GM21723 (cell line): Measurements from ENCODE around the gene ACOT11.
"Not testable (repeated sequence)": the region's sequence is repeated elsewhere in the genome, so short reads cannot be mapped to it uniquely, and the experiment has no call there.

Source experiments
- ATAC-seq: cut with Tn5 transposase; IDR thresholded peaks from one replicate; pipeline ENCODE4 v1.9.1; 2021; ENCODE audit warnings: mild to moderate bottlenecking, moderate library complexity; ENCODE audit not compliant: unreplicated experiment

ACOT11 gene

DNA sequence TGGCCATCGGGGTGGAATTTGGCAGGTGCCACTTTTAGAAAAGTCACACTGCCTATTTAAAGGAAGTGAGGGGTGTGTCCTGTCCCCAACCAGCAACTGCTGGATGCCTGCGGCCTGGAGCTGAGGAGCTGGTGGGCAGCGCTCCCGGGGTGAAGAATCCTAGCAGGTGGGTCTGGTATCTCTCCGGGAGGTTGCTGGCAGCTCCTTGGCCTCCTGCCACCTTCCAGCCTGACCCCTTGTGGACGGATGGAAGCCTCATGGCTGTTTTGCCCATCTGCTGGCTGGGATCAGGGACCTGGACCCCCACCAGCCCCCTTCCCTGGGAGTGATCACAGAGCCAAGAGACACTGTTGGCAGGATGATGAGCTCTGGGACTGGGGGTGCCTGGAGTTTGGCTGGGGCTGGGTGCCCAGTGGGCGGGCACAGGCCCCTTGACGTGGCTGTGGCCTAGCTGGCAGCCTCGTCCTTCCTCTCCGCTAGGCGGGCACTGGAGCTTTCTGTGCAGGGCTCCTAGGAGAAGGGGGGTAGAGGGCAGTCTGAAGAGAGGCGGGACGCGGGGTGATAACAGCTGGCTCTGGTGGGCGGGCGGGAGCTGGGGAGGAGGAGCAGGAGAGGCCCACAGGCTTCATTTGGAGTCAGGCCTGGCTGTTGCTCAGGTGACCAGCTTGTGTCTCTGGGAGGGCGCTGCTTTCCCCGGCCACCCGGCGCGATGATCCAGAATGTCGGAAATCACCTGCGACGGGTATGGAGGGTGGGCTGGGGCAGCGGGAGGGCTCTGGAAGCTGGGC is at the start of gene ACOT11:
TSS of gene ACOT11 (plus strand) at position 628 of the 788 bp plus-strand sequence. CDS start at position 710, 82 bp downstream.
- no peak for ATAC-seq

DNA sequence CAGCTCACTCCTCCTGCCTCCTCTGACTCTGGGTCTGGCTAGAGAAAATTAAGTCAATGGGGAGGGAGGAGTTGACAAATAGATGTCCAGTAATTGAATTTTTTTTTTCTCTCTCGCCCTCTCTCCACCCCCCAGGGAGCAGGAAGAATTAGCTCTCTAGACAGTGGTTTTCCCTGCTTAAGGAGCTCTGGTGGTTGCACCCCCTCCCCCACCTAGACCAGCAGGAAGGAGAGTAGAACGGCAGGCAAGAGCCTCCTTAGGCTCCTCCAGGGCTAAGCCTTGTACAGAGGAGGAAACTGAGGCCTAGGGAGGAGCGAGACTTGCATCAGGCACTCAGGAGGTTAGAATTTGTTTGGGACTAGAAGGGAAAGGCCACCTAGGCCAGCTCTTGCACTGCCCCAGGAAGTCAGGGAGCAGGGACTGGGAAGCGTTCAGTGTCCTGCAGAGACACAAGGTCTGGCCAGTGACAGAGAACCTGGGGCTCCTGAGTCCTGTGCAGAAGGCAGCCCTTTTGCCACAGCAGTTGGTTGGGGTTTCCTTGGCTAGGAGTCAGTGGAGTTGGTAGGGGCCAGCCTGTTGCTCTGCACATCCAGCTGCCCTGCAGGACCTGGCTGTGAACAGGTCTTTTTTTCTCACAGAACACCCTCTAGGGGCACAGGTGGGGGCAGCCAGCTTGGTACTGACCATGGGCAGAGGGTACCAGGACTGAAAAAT is 49.5 kb upstream of the ACOT11 start:
- no peak for ATAC-seq

GRCh38 chr1:54499097-54499359 is 49.0 kb upstream of the ACOT11 start:
- ATAC-seq = no peak

- ATAC-seq = no peak
These were observed 48.5 kb upstream of the ACOT11 start for GRCh38 chr1:54499360-54500106.

- ATAC-seq = no peak
These were observed 48.0 kb upstream of the ACOT11 start for GRCh38 chr1:54500107-54500431.

DNA sequence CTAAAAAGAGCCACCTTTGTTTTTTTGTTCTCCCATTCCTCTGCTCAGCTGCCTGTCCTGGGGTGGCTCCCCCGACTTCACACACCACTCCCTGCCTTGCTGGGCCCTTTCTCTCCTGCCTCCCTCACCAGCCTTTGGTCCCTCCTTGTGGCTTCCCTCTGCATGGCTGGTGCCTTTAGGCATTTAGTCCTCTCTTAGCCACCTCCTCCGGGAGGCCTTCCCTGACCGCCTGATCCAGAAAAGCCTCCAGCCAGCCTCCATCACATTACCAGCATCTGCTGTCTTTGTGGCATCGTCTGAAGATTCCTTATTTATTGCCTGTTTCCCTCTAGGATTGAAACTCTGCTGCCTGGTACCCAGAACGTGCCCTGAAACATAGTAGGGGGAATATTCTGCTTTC is 46.2 kb upstream of the ACOT11 start:
- ATAC-seq = no peak

- no peak for ATAC-seq
These were observed 45.7 kb upstream of the ACOT11 start for GRCh38 chr1:54502342-54502741.

DNA sequence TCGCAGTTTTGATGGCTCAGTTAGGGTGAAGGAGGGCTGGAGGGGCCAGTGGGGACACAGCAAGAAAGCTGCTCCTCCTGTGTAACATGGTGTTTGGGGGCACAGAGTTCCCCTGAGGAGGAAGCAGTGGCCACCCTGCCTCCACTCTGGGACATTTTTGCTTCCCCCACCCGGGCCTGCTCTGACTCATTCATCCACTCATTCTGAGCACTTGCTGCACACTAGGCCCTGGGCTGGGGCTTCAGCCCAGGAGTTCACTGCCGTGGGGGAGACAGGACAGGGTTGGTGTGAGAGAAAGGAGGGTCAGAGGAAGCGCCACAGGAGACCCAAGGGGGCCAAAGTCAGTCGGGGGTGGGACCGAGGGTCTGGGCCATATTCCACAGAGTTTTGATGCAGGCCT is 41.4 kb upstream of the ACOT11 start:
- ATAC-seq = no peak

DNA sequence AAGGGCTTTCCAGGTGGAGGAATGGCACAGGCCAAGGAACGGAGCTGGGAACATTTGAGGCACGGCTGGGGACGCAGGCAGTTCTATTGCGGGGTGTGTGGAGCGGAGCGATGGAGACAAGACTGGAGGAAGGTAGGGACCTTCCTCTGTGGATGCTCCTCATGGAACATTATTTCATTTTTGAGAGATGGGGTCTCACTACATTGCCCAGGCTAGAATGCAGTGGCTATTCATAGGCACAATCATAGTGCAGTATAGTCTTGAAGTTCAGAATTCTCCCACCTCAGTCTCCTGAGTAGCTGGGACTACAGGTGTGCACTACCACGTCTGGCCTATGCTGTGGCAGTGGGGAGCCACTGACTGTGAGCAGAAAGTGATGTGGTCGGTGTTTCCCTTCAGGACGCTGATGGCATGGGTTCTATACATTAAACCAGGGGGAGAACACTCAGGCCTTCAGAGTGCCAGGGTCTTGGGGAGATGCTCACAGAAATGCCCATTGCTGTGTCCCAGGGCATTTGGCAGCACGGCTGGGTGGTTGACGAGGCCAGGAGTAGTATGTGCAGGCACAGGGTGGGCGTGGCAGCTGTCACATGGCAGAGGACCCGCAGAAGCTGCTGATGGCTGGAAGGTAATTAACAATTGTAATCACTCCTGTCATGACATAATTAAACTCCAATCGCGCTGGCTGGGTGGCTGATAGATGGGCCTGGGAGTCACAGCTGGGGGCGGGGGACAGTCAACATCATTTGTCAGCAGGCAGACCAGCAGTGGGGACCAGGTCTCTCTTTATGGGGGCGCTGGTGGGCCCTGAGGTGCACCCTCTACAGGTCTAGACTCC is 40.8 kb upstream of the ACOT11 start:
- ATAC-seq = no peak

GRCh38 chr1:54510715-54511270 is 37.2 kb upstream of the ACOT11 start:
- no peak for ATAC-seq

GRCh38 chr1:54513921-54514580 is 34.0 kb upstream of the ACOT11 start:
- ATAC-seq = not testable (repeated sequence)

- no peak for ATAC-seq
These were observed 31.6 kb upstream of the ACOT11 start for GRCh38 chr1:54516249-54516920.

- no peak for ATAC-seq
These were observed 30.5 kb upstream of the ACOT11 start for GRCh38 chr1:54517496-54517895.

- ATAC-seq = no peak
These were observed 29.5 kb upstream of the ACOT11 start for GRCh38 chr1:54518489-54518888.

GRCh38 chr1:54519709-54520108 is 28.3 kb upstream of the ACOT11 start:
- no peak for ATAC-seq

GRCh38 chr1:54520631-54521321 is 27.3 kb upstream of the ACOT11 start:
- ATAC-seq = no peak

DNA sequence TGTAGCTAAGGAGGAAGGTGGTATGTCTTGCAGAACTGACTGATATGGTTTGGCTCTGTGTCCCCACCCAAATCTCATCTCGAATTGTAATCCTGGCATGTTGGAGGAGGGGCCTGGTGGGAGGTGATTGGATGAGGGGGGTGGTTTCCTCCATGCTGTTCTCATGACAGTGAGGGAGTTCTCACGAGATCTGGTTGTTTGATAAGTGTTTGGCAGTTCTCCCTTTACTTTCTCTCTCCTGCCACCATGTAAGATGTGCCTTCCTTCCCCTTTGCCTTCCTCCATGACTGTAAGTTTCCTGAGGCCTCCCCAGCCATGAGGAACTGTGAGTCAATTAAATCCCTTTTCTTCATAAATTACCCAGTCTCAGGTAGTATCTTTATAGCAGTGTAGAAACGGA is 21.5 kb upstream of the ACOT11 start:
- not testable (repeated sequence) for ATAC-seq

DNA sequence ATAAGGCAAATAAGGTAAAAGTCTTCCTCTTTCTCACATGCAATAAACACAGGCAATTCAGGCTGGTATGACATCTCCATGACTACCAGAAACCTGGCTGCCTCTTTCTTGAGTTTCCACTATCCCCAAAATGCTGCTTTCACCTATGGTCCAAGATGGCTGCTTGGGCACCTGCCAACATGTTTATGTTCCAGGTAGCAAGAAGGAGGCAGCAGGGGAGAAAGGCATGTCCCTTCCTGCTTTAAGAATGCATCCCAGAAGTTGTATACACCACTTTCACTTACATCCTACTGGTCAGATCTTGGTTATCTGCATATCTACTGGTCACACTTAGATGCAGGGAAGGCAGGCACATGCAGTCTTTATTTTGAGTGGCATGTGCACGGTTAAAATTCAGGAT is 19.4 kb upstream of the ACOT11 start:
- no peak for ATAC-seq

- no peak for ATAC-seq
These were observed 16.0 kb upstream of the ACOT11 start for GRCh38 chr1:54532033-54532432.
